GM19035 (cell line): ENCODE data around the gene GFRA4.

ENCODE experiments used
- ATAC-seq: cut with Tn5 transposase; IDR thresholded peaks from one replicate; pipeline ENCODE4 v1.9.1; 2021; ENCODE audit not compliant: unreplicated experiment

Gene GFRA4

DNA sequence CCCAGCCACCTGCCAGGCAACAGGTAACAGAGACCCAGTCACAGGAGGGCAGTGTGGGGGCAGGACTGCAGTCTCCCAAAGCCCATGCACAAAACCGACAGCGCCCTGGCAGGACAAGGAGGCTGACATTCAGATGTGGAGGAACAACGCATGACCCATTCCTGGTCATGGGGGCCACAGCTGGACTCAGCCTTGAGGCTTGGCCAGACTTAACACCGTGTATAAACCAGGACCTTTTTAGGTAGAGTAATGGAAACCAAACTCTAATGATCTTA lies 8.1 kb downstream of the GFRA4 start:
- ATAC-seq = no peak

DNA sequence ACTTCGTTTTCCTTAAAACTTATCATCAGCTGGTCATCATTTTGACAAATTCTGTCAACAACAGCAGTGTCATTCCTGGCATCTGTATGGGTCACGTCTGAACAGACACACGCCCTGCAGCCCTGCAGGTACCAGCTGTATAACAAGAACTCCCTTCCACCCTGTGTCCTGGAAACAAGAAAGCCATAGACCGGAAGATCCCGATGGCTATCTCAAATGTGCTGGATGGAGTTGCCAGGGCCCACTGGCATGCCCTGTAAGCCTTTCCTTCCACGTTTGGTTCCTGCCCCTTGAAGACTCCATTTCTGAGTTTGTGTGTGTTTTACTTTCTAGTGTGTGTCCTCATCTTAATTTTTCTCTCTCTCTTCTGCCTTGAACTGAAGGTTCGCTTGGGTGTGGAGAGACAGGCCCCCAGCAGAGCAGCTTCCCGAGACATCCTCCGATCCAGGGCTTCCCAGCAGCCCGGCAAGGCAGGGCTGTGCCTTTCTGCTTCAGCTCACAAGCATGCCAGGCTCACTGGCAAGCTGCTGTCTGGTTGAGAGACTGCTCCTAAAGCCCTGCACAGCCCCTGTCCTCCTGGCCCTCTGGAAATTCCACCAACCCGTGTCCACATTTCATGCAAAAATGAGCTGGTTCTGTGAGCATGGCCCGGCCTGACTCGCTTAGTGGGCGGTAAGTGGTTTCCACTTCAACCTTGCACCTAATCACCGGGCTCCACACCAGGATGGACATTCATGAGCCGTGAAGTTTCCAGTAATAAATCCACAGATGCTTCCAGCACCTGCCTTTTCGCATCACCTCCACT lies 8.7 kb downstream of the GFRA4 start:
- ATAC-seq = no peak

DNA sequence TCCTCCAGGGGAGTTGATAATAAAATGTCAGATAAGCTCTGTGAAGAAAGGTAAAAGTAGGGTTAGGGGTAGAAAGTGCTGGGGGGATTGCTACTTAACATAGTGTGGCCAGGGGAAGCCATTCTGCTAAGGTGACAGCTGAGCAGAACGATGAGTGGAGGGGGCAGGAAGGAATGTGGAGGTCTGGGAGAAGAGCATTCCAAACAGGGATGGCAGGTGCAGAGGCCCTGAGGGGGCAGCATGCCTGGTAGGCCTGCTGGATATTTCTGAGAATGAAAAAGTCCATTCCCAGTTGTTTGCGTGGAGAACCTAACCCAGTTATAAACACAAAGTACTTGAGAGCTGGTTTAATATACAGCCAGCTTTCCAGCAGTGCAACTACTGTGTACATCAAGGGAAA lies 9.3 kb downstream of the GFRA4 start:
- ATAC-seq = no peak

DNA sequence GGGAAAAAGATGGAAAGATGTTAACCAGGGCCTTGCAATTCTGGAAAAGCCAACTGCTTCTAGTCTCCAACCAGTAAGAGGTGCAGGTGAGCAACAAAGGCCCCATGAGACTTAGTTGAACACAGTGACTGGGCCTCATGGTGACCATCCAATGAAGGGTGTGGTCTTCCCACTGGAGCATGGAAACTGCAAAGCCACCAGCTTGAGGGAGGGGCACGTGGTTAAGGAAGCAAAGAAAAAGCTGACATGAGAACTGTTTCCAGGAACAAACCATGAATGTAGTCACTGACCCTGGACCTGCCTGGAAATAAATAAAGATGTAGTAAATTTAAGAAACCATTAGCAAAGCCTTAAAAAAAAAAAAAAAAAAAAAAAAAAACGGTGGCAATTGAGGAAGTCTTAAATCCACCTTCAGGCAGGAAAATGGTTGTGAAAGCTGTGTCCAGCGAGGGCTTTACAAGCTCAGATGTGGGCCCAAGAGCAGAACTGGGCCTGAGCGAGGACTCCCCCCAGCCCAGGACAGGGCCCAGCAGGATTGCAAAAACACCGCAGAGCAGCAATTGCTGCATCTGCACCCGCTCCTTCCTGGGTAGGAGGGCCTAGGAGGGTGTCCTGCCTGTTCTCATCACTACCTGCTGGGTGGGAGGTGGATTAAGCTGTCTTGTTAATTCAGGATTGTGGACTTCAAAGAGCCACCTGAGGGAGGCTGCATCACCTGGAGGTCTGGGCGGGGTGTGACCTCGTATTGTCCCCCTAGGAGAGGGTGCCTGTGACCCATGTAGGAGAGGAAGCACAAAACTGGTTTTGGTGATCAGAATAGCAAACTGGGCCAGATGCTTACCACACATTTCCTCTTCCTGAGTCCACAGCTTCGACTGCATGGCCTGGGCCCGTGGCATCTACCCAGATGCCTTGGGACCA lies 10.3 kb downstream of the GFRA4 start:
- ATAC-seq = no peak

DNA sequence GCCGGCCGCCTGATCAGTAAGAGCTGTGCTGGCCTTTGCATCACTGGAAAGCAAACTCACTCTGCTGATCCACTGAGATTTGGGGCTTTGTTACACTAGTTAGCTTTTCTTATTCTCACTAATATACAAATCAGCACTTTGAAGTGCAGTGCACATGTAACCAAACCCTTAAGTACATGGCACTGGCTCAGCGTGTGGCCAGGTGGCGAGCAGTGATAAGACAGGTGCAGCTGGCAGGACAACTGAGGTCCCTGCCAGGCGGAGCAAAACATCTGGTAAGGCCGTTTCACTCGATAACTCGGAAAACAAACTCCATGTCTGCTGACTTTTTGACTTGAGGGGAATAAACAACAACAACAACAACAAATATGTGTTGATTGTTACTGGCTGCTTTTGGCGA lies 11.0 kb downstream of the GFRA4 start:
- ATAC-seq = no peak

DNA sequence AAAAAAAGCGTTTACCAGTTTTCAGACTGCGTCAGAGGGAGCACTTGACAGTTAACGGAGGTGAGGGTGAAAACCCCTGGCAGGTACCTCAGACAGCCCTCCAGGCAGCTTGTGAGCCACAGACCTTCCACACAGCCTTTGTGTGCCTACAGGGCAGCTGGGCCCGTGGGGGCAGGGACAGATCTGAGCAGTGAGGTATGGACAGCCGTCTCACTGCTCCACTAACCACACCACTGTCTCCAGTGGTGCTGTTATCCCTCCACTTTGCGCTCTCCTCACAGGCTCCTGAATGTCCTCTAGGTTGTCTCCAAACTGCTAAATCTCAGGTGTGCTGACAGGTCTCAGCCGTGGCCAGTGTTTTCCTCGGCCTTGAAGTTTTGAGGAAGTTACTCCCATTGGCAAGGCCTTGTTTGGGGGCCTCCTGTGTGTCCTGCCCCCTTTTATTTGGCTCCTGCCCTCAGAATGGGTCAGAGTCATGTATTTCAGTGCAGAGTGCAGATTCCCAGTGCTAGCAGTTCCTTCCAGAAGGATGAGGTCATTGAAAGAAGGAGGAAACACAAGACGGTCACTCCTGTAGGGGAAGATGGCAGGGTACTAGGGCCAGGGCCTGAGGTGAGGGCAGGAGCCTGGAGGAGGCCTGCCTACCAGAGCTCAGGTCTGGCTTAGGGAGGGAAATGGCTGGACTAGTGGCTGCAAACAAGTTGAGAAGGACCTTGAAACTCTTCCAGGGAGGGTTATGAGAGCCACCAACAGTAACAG lies 11.8 kb downstream of the GFRA4 start:
- no peak for ATAC-seq

DNA sequence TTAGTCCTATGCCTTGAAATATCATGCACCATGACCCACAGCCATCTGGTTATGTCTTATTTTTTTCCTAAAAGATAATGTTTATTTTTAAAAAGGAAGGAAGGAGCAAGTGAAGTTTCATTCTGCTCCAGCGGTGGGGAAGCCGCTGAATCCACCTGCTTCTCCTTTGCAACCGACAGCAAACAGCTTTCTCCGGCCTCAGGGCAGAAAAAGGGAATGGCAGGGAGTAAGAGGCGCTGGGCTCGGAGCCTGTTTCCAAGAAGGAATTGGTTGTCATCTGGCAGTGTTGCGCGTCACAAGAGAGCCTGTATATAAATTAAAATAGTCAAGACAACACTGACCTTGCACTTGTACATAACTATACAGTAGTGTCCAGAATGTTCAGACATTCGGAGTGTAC lies 14.2 kb downstream of the GFRA4 start:
- ATAC-seq = no peak

DNA sequence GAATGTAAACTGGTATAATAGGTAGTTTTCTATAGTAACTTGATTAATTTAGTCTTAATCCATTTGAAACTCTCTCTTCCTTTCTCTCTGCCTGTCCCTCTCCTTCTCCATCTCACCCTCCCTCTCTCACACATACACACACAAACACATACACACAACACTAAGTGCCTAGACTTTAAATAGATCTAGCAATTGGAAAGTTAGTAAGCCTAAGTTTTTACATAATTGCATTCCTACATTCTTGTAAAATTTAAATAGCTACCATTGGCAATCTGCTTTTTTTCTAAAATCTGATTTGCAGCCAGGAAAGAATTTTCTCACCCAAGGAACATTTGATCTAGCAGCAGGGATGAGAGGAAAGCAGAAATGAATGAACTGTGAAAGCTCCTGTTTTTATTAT lies 15.7 kb downstream of the GFRA4 start:
- no peak for ATAC-seq

DNA sequence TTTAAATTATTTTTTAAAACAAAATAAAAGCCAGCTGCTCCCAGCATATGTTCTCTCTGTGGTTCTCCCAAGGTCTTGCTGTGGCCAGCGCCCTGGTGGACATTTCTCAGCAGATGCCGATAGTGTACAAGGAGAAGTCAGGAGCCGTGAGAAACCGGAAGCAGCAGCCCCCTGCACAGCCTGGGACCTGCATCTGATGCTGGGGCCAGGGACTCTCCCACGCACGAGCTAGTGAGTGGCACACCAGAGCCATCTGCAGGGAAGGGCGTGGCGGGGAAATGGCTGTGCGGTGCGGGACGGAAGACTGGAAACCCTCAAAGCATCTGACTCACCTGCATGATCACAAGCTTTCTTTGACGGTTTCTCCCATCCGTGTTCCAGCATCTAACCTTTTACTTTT lies 16.5 kb downstream of the GFRA4 start:
- ATAC-seq = no peak

DNA sequence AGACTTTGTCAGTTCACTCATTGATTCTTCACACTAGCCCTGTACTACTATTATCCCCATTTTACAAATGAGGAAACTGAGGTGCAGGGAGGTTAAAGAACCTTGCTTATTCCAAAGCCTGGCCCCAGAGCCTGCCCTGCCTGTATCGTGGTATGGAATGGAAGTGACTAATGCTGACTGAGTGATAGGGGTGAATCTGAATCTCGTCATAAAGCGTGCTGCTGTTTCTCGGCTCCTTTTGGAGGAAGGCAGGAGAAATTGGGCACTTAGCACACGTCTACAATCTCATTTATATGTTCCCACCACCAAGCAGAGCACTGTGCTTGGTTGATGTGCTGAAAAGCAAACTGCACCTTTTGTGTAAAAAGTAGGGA lies 17.1 kb downstream of the GFRA4 start:
- ATAC-seq = no peak

DNA sequence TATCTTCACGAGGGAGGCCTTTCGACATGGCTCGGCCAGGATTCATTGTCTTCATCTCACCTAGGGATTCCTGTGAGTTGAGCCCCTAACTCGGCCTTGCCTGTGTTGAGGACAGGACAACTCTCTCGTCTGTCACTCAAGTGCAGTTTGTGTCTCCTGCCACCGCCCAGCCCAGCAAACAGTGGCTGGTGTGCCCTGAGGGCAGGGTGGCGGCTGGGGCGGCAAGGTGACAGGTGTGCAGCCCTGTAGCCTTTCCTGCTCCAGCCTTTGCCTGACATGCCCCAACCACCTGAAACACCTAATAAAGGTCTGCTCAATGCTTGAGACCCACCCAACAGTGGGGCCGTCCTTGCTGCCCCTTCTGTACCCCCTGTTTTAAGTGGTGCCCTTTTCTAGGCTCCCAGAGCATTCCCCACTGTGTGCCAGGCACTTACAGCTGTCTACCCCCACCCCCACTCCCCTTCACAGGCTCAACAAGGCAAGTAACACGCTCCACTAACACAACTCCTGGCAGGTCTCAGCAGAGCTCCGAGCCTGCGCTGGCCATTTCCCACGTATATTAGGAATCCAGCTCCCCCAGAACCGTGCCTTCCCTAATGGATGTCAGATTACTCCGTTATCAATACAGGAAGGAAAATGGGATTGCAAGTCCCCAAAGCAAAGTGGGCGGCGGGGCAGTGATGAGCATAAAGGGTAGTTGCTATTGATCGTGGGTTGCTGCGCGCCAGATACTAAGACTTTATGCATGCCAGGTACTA lies 17.7 kb downstream of the GFRA4 start:
- ATAC-seq = no peak

DNA sequence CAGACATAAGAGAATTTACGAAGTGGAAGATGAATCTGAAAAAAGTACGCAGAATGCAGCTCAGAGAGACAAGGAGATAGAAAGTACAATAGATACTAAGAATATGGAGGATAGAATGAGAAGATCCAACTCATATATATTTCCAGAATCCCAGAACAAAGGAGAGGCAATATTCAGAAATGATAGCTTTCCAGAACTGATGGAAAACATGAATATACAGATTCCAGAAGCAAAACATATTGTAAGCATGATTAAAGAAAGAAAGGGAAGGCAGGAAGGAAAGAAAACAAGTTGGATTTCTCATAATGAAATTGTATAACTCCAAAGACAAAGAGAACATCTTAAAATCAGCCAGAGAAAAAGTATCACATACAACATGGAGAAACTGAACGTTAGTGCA lies 22.9 kb downstream of the GFRA4 start:
- ATAC-seq = no peak

DNA sequence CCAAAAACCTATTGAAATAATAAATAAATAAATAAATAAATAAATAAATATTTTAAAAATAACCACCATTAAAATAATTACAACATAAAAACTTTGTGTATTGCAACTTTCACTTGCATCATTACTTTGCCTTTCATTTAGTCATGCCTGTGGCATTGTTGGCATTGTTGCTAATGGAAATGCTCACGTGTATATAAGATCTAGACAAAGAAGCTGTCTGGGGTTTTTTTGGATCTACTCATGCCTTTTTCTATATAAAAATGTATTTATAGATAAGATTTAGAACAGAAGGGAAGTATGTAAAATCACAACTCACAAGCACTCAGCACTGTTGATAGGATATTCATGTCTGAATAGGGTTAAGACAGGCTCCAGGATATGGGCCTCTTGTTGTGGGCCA lies 27.9 kb downstream of the GFRA4 start:
- ATAC-seq = no peak

DNA sequence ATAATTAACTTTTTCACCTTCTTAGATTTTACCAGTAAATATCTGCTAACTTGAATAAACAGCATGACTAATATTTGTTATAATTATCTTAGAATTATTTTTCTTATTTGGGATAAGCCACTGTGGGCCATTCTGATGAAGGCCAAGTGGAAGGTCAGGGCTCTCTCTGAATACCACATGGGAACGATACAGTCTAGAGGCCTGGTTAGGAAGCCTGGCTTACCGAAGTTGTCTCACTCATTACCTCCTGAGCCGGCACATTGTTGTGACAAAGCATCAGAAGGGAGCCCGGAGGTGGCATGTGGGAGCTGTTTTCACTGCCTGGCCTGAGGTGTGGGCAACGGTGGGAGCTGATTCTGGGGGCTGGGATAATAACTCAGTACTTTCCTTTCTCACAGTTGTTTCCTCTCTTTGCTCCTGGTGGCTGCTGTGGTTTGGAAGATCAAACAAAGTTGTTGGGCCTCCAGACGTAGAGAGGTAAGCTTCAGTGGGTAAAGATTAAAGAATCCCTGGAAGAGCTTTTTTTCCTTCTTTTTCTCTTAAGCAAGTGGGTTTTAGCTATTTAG lies 29.2 kb downstream of the GFRA4 start:
- ATAC-seq = no peak

DNA sequence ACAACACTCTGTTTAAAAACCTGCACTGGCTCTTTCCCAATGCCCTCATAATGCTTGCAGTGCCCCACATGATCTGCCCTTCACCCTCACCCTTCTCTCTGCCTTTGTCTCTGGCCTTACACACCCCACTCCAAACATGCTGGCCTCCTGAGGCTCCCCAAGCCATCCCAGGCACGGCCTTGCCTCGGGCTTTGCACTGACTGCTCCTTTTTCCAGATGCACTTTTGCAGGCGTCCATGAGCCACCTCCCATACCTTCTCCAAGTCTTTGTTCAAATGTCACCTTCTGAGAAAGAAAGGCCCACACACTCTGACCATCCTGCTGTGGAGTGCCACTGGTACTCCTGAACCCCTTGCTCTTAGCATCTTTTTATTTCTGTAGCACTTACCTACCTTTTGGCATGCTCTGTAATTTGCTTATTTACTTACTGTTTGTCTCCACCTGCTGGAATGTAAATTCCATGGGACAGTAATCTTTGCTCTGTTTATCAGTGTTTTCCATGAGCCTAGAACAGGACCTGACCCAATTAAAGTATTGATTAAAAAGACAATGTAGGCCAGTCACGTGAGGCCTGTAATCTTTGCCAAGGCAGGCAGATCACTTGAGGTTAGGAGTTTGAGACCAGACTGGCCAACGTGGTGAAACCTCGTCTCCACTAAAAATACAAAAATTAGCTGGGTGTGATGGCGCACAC lies 30.7 kb downstream of the GFRA4 start:
- ATAC-seq = no peak

DNA sequence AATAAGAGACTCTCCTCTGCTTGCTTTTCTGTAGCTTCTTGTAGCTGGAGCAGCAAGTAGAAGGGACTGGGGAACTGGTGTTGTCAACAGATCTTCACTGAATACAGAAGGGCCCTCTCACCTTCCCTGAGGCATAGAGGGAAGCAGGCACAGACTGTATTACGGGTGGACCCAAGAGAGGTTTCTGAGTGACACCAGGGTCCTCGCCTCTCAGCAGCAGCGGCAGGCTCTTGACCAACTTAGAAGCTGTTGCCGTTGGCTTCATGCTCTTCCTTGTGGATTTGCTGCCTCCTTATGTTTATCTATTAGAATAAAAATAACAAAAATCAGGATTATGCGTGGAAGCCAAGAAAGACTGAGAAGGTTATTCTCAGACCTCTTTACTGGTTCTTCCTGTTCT lies 31.7 kb downstream of the GFRA4 start:
- ATAC-seq = no peak

DNA sequence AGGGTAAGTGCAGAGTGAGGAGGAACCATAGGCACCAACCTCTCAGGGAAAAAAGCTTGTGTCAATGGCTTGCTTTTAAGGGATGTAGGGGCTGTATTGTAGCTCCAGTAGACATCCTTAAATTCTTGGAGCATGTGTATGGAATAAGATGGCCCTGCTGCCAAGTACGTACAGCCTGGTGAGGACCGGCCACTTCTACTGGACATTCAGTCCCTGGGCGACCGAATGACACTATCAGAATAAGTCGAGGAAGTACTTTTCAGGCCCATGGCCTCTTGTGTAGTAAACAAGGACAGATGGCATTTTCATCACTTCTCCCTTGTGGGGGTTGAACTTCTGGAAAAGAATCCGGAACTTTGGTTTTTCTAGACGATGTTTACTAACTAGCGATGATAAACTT lies 32.8 kb downstream of the GFRA4 start:
- no peak for ATAC-seq

DNA sequence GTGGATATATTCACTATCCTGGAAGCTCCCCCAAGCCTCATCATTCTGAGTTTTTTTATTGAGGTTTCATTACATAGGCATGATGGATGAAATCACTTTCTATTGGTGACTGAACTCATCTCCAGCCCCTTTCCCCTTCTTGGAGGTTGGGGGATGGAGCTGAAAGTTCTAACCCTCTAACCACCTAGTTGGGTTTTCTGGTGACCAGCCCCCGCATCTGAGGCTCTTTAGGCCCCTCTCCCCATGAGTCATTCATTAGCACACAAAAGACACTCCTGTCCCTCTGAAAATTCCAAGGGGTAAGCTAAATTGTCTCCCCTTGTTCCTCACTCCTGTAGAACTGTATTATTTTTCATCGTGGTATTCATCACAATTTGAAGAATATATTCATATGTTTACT lies 33.3 kb downstream of the GFRA4 start:
- no peak for ATAC-seq

DNA sequence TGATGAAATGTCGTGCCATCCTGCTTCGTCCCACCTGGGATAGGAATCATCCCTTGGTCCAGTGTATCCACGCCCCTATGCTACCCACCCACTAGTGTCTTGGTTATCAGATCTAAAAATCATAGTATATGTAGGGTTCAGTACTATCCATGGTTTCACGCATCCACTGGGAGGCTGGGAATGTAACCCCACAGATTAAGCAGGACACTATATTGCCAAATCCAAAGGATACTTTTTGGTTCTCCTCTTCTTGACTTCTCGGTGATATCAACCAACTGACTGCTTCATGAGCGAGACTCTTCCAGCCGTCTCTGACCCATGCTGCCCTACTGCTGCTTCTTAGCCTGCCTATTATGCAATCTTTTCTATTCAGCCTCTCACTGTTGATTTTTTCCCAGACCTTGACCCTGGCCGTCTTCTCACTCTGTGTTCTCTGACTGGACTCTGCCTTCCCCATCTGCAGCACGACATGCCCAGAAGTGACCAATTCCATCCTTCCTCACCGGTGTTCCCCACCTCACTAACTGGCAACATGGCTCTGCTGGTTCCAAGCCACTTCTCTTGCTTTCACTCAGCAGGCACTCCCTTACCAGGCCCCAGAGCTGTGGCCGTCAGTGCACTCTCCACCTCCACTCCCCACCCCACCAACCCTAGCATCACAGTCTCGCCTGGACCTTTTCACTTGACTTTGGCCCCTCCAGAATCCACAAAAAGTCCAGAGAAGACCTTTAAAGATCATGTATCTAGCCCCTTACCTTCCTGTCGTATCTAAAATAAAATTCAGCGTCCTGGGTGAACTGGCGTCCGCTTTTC lies 34.5 kb downstream of the GFRA4 start:
- ATAC-seq = no peak
